Putamen (tissue), 1 donor: Measurements from ENCODE around the gene DHRSX.
A peak's percentile ranks its signal among the peaks of the same experiment; 100 is the strongest.
"Not testable (repeated sequence)": the region's sequence is repeated elsewhere in the genome, so short reads cannot be mapped to it uniquely, and the experiment has no call there.

Experiments used
- DNase-seq: peaks from one replicate; pipeline ENCODE4 v3.0.0-alpha.2; 2016; ENCODE audit warnings: low spot score

Gene DHRSX

DNA sequence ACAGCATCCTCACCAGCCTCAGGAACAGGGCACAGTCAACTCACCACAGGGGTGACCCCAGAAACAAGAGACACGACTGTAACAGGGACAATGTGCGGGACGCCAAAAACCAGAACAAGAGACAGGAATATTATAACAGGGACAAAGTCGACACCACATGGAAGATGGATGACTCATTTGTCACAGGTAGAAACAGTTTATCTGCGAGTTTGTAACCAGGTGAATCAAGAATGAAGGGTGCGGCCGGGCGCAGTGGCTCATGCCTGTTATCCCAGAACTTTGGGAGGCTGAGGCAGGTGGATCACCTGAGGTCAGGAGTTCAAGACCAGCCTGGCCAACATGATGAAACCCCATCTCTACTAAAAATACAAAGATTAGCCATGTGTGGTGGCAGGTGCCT, 44.7 kb downstream of the DHRSX start:
- DNase-seq, result not testable (repeated sequence)

DNA sequence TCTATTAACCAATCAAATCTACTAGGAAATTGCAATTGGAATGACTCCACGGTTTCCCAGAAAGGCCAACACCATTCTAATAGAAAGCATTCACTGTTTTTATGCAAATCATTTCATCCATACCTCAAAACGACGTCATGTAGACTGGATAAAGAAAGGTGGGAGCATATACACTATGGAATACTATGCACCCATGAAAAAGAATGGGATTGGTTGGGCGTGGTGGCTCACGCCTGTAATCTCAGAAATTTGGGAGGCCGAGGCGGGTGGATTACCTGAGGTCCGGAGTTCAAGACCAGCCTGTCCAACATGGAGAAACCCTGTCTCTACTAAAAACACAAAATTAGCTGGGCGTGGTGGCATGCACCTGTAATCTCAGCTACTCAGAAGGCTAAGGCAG, 46.2 kb downstream of the DHRSX start:
- DNase-seq, result not testable (repeated sequence)

DNA sequence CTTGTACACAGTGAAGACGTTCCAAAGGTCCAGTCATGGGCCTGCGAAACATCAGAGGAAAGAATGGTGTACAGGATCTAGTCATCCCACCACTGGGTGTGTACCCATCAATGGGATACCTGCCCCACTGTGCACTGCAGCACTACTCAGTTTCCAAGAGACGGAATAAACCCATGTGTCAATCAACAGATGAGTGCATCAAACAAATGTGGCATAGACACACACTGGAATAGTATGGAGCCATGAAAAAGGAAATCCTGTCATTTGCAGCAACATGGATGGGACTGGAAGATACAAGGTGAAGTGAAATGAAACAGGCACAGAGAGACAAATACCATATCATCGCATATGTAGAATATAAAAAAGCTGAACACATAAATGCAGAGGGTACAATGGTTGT, 48.0 kb downstream of the DHRSX start:
- no peak for DNase-seq

DNA sequence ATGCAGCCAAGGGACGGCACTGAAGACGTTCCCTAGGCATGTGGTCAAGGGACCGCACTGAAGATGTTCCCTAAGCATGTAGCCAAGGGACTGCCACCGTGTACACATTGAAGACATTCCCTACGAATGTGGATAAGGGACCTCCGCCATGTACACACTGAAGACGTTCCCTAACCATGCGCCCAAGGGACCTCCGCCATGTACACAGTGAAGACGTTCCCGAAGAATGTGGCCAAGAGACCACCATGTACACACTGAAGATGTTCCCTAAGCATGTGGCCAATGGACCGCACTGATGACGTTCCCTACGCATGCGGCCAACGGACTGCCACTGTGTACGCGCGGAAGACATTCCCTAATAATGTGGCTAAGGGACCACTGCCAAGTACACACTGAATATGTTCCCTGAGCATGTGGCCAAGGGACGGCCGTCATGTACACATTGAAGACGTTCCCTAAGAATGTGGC, 48.4 kb downstream of the DHRSX start:
- DNase-seq, result no peak

GRCh38 chrX:2451501-2452316, 49.1 kb downstream of the DHRSX start:
- no peak for DNase-seq

- no peak for DNase-seq
Measured at GRCh38 chrX:2450681-2451080, 50.1 kb downstream of the DHRSX start.

- no peak for DNase-seq
Measured at GRCh38 chrX:2449135-2449886, 51.5 kb downstream of the DHRSX start.

GRCh38 chrX:2447484-2447883, 53.3 kb downstream of the DHRSX start:
- no peak for DNase-seq

DNA sequence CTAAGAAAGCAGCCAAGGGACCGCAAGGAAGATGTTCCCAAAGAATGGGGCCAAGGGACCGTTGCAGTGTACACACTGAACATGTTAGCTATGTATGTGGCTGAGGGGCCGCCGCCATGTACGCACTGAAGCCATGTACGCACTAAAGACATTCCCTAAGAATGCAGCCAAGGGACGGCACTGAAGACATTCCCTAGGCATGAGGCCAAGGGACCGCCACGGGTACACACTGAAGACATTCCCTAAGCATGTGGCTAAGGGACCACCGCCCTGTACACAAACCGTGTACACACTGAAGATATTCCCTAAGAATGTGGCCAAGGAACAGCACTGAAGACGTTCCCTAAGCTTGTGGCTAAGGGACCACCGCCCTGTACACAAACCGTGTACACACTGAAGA, 54.0 kb downstream of the DHRSX start:
- no peak for DNase-seq

DNA sequence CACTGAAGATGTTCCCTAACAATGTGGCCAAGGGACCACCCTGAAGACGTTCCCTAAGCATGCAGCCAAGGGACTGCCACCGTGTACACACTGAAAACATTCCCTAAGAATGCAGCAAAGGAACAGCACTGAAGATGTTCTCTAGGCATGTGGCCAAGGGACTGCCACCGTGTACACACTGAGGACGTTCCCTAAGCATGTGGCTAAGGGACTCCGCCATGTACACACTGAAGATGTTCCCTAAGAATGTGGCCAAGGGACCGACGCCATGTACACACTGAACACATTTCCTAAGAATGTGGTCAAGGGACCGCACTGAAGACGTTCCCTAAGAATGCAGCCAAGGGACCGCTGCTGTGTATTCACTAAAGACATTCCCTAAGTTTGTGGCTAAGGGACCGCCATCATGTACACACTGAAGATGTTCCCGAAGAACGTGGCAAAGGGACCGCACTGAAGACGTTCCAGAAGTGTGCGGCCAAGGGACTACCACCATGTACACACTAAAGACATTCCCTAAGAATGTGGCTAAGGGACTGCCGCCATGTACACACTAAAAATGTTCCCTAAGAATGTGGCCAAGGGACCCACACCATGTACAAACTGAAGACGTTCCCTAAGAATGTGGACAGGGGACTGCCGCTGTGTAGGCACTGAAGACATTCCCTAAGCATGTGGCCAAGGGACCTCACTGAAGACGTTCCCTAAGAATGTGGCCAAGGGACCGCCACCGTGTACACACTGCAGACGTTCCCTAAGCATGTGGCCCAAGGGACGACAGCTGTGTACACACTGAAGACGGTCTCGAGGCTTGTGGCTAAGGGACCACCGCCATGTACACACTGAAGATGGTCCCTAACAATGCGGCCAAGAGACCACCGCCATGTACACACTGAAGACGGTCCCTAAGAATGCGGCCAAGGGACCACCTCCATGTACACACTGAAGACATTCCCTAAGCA, 54.8 kb downstream of the DHRSX start:
- DNase-seq, result no peak

GRCh38 chrX:2442694-2443093, 58.1 kb downstream of the DHRSX start:
- DNase-seq, result no peak

DNA sequence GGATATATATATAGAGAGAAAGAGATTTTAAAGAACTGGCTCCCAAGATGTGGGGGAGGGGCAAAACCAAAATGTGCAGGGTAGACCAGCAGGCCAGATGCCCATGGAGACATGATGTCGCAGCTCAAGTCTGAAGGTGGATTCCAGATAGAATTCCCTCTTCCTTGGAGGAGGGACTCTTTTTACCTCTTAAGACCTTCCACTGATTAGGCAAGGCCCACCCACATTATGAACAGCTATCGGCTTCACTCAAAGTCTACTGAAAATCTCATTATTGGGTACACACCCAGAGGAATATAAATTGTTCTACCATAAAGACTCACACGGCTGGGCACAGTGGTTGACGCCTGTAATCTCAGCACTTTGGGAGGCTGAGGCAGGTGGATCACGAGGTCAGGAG, 59.3 kb downstream of the DHRSX start:
- no peak for DNase-seq

- DNase-seq, result no peak
Measured at GRCh38 chrX:2439613-2440012, 61.2 kb downstream of the DHRSX start.

- DNase-seq, result no peak
Measured at GRCh38 chrX:2435465-2435864, 65.3 kb downstream of the DHRSX start.

GRCh38 chrX:2434270-2435163, 66.3 kb downstream of the DHRSX start:
- DNase-seq, result peak; percentile 3

DNA sequence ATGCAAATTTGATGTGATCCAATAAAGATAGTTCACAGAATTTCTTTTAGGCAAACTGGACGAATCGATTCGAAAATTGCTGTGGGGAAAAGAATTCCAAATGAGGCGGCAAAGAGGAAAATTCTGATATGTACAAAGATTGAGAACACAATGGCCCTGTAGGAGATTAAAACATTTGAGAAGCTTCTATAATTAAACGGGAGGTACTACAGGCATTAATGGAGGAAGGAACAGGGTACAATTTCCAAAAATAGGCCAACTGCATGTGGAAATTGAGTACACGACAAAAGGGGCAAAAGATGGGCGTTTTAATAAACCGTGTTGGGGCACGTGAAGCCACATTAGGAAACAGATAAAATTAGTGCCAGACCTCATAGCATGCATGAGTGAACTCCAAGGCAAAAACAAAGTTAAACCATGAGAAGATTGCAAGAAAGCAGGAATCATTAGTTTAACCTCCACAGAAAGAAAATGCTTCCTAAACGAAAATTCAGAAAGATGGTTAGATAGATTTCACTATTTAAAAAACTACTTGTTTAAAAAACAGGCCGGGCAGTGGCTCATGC, 68.4 kb downstream of the DHRSX start:
- no peak for DNase-seq

- no peak for DNase-seq
Measured at GRCh38 chrX:2430265-2430825, 70.4 kb downstream of the DHRSX start.

GRCh38 chrX:2427737-2428136, 73.0 kb downstream of the DHRSX start:
- DNase-seq, result no peak

GRCh38 chrX:2427147-2427546, 73.6 kb downstream of the DHRSX start:
- no peak for DNase-seq

GRCh38 chrX:2426289-2426882, 74.4 kb downstream of the DHRSX start:
- no peak for DNase-seq
